ENCODE measurements around the gene AHDC1. TPM values are rescaled to one million over a fixed set of nuclear protein-coding genes. Genes with fewer than 3 reads are reported as not detected.

The AHDC1 gene
- total and polyA plus RNA-seq, 8 donors: 10.4 to 27.5 (median 14.9) TPM

DNA sequence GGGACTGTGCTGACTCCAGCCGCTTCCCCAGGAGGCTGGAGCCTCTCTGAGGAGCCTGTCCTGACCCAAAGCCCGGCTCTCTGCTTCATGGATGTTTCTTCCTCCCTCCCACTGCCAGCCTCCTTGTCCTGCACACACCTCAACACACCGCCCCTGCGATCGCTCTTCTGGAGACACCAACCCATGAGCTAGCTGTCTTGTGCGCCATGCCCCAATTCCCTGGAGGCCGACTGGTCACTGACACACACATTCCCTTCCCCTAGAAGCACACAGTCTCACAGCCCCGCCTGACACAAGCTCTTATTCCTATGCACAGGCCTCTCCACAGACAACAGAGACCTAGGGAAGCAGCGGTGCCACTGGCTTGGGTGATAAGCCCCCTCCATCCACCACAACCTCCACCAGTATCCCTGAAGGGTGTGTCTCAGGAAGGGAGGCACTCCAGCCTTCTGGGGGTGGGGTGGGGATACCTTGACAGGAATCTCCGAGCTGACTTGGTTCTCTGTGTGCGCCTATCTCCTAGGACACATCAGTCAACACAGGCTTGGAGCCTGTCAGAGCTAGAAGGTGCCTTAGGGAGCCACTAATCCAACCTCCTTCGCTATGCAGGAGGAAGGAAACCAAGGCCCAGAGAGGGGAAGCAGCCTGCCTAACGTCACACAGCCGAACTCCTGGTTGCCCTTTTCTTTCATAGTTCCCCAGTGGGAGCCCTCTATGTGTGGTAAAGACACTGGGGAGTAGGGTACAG lies 31.1 kb downstream of the AHDC1 start:
- Histone ChIP-seq H3K9me3 (no peaks in the 10 kb centered on the region), H3K36me3 (no peaks in the 10 kb centered on the region), H3K27ac (peak overlapping the region; percentile 64 to 75 (median 74)), H3K4me1 (peaks cover 49 to 56% (median 53%) of the 10 kb centered on the region in 3 donors), H3K4me3 (no peak overlapping the region), H3K27me3 (no peaks in the 10 kb centered on the region)
- TF ChIP-seq, protein P1, sequence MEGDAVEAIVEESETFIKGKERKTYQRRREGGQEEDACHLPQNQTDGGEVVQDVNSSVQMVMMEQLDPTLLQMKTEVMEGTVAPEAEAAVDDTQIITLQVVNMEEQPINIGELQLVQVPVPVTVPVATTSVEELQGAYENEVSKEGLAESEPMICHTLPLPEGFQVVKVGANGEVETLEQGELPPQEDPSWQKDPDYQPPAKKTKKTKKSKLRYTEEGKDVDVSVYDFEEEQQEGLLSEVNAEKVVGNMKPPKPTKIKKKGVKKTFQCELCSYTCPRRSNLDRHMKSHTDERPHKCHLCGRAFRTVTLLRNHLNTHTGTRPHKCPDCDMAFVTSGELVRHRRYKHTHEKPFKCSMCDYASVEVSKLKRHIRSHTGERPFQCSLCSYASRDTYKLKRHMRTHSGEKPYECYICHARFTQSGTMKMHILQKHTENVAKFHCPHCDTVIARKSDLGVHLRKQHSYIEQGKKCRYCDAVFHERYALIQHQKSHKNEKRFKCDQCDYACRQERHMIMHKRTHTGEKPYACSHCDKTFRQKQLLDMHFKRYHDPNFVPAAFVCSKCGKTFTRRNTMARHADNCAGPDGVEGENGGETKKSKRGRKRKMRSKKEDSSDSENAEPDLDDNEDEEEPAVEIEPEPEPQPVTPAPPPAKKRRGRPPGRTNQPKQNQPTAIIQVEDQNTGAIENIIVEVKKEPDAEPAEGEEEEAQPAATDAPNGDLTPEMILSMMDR (IDR thresholded peaks at IDR 0.05): no peak
- DNase-seq (peak in 2 of 6 donors; percentile 37 to 47), FAIRE-seq (no peak), ATAC-seq (no peak)
- intact Hi-C loops (cut with DNase I): no loop called here
- WGBS, 2 donors: 76 to 78% methylated on average over 14 of the region's 14 CpGs

DNA sequence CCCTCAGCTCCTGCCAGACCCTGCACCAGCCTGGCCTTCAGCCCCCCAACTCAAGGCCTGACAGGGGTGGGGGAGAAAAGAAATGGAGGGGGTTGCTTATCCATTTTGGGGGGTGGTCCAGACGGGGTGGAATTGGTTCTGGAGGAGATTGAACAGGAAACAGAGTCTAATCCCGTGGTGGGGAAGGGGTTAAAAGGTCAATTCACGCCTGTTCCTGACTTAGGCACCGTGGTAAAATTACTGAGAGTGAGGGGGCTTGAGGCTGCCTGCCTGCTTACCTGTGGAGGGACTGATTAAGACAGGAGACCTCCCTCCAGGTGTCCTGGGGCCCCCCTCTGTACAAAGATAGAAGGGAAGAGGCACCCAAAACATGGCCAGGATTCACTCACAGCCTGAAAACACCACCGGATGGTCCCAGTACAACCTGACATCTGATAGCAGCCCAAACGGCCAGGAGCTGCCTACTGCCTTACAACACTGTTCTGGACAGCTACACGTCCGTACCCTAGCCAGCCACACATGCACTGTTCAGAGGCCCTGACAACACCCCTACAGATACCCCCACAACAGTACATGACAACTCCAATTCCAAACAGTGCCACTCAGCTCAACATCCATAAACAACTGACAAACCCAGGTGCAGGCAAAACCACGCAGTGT lies 31.8 kb downstream of the AHDC1 start:
- no peak for ATAC-seq
- TF ChIP-seq, protein P1 (IDR thresholded peaks at IDR 0.05): no peak
- Histone ChIP-seq H3K27me3 (no peaks in the 10 kb centered on the region), H3K27ac (peak overlapping the region; percentile 64 to 75 (median 74)), H3K9me3 (no peaks in the 10 kb centered on the region), H3K4me1 (peaks cover 55 to 63% (median 59%) of the 10 kb centered on the region in 3 donors), H3K36me3 (no peaks in the 10 kb centered on the region), H3K4me3 (no peak overlapping the region)
- WGBS, 2 donors: 12 to 17% methylated on average over 8 to 9 of the region's 9 CpGs
- FAIRE-seq: no peak
- no peak for DNase-seq
- intact Hi-C loops (cut with DNase I): no loop called here

DNA sequence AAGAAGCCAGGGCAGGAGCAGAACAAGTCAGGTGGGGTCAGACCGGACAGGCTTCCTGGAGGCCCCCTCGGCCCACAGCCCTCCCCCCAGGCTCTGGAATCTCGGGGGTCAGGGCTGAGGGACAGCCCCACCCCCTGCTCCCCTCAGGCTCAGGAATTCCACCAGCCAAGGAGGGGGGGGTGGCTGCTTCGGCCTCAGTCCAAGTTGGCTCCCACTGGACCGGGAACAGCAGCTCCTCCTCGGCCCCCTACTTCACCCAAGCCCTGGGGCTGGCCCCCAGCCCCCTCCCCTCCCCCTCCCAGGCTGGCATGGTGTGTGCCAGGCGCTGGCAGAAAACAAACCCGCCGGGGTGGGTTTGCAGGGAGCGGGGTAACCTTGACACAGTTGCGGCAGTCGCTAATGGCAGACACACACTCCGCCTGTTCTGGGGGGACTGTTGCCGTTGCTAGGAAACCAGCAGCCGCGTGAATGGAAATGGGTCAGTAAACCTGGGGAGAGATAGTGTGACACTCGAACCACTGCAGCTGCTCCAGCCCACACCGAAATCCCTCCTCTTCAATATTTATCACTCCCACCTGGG lies 32.4 kb downstream of the AHDC1 start:
- DNase-seq (peak; percentile 60 to 85 (median 74)), FAIRE-seq (no peak), ATAC-seq (peak in 2 of 4 donors; percentile 1 to 5)
- Histone ChIP-seq H3K36me3 (no peaks in the 10 kb centered on the region), H3K4me1 (peaks cover 54 to 67% (median 64%) of the 10 kb centered on the region in 3 donors), H3K9me3 (no peaks in the 10 kb centered on the region), H3K27me3 (no peaks in the 10 kb centered on the region), H3K27ac (peak overlapping the region; percentile 64 to 75 (median 74)), H3K4me3 (no peak overlapping the region)
- WGBS, 2 donors: 9 to 11% methylated on average over 16 to 18 of the region's 18 CpGs
- intact Hi-C loops (cut with DNase I): no loop called here
- TF ChIP-seq, protein P1 (IDR thresholded peaks at IDR 0.05): no peak

DNA sequence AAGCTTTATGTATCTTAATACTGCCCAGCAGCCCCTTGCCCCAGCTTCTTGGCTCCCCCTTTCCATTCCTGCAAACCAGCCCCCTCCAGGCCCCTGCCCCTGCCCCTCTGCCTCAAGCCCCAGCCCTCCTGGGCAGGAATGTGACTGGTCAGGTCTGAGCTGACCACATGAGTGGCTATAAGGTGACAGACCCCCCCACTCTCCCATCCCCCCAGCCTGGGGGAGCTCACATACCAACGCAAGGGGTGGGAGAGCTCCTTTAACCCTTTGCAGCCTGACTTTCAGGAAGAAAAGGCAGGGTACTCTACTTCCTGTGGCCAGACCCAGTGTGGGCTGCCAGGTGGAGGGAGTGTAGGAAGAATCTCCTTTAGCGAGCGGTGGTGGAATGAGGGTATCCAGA lies 33.2 kb downstream of the AHDC1 start:
- FAIRE-seq (no peak), ATAC-seq (no peak), DNase-seq (peak in 3 of 6 donors; percentile 43 to 55 (median 46))
- Histone ChIP-seq H3K36me3 (no peaks in the 10 kb centered on the region), H3K9me3 (no peaks in the 10 kb centered on the region), H3K27me3 (no peaks in the 10 kb centered on the region), H3K27ac (peak overlapping the region; percentile 64 to 75 (median 74)), H3K4me3 (no peak overlapping the region), H3K4me1 (peaks cover 51 to 66% (median 64%) of the 10 kb centered on the region in 3 donors)
- TF ChIP-seq, protein P1 (IDR thresholded peaks at IDR 0.05): no peak
- 58 to 61% methylated on average over 3 of the region's 3 CpGs for WGBS, 2 donors
- intact Hi-C loops (cut with DNase I): no loop called here

Data from pancreas (tissue), 10 donors.